IPS DF 4.7 (cell line): ENCODE data around the gene CA5B.
"Not testable (repeated sequence)": the region's sequence is repeated elsewhere in the genome, so short reads cannot be mapped to it uniquely, and the experiment has no call there.

Experiments
- DNase-seq: peaks from one replicate; pipeline ENCODE4 v3.0.0-alpha.2; 2013; ENCODE audit warnings: low spot score; ENCODE audit errors: extremely low read depth

CA5B gene

GRCh38 chrX:15747626-15748173 lies 9.6 kb downstream of the CA5B start:
- DNase-seq = no peak

- no peak for DNase-seq
Observed at GRCh38 chrX:15748841-15749240, 10.8 kb downstream of the CA5B start.

GRCh38 chrX:15749642-15750610 lies 11.9 kb downstream of the CA5B start:
- DNase-seq = no peak

- DNase-seq = no peak
Observed at GRCh38 chrX:15750611-15751154, 12.6 kb downstream of the CA5B start.

- no peak for DNase-seq
Observed at GRCh38 chrX:15751155-15751819, 13.2 kb downstream of the CA5B start.

GRCh38 chrX:15755091-15755490 lies 17.0 kb downstream of the CA5B start:
- DNase-seq = no peak

GRCh38 chrX:15758140-15758539 lies 20.1 kb downstream of the CA5B start:
- no peak for DNase-seq

- not testable (repeated sequence) for DNase-seq
Observed at GRCh38 chrX:15759886-15760285, 21.8 kb downstream of the CA5B start.

- no peak for DNase-seq
Observed at GRCh38 chrX:15761564-15762191, 23.6 kb downstream of the CA5B start.

- DNase-seq = no peak
Observed at GRCh38 chrX:15769300-15769954, 31.4 kb downstream of the CA5B start.

- DNase-seq = no peak
Observed at GRCh38 chrX:15781961-15782699, 44.1 kb downstream of the CA5B start.

GRCh38 chrX:15785176-15785750 lies 47.2 kb downstream of the CA5B start:
- no peak for DNase-seq

- DNase-seq = no peak
Observed at GRCh38 chrX:15786915-15787314, 48.8 kb downstream of the CA5B start.

GRCh38 chrX:15789979-15790768 lies 52.1 kb downstream of the CA5B start, which contains the start of gene ZRSR2:
Gene ZRSR2 (plus strand): TSS chrX:15790484. CDS start chrX:15790496, 12 bp downstream.
- DNase-seq = no peak

- no peak for DNase-seq
Observed at GRCh38 chrX:15790769-15791290, 52.8 kb downstream of the CA5B start.

GRCh38 chrX:15797707-15798106 lies 59.6 kb downstream of the CA5B start:
- DNase-seq = no peak

GRCh38 chrX:15804563-15804962 lies 66.5 kb downstream of the CA5B start:
- DNase-seq = no peak

- no peak for DNase-seq
Observed at GRCh38 chrX:15808254-15808653, 70.2 kb downstream of the CA5B start.
